Activated T-cell treated with anti-CD3 and anti-CD28 coated beads, Interleukin-2, amount 50 U/mL, for 4 hours (primary cell): ENCODE results near the gene ARL5A. TPM values are rescaled to one million over a fixed set of nuclear protein-coding genes. Genes with fewer than 3 reads are reported as not detected.
"Not testable (repeated sequence)": the region's sequence is repeated elsewhere in the genome, so short reads cannot be mapped to it uniquely, and the experiment has no call there.

Experiments used
- ATAC-seq, 2 donors: fragments of 200-7000 bp; cut with Tn5 transposase; one replicate each; pipeline ENCODE4 v1.10.0; 2021
- DNase-seq: peaks from one replicate; pipeline ENCODE4 v3.0.0-alpha.2; 2020
- H3K27me3 Mint-ChIP-seq: one replicate; pipeline ENCODE4 v1.8.0; 2021; ENCODE audit warnings: low read depth, mixed read lengths
- H3K36me3 Mint-ChIP-seq: one replicate; pipeline ENCODE4 v1.8.0; 2022; ENCODE audit warnings: mixed read lengths; ENCODE audit not compliant: insufficient read depth
- H3K4me1 Mint-ChIP-seq: one replicate; pipeline ENCODE4 v1.8.0; 2021; ENCODE audit warnings: low read depth, mixed read lengths
- H3K4me3 Mint-ChIP-seq: one replicate; pipeline ENCODE4 v1.8.0; 2021; ENCODE audit warnings: mild to moderate bottlenecking, moderate library complexity, mixed read lengths
- H3K9me3 Mint-ChIP-seq: one replicate; pipeline ENCODE4 v1.8.0; 2021; ENCODE audit warnings: mixed read lengths
- total RNA-seq, 3 donors: library from RNA; stranded (reverse); gene quantifications; one replicate each; pipeline ENCODE4 v1.2.1, GENCODE V29; 2021

ARL5A gene
- total RNA-seq, 3 donors from 2014 or later = 68.7 to 83.1 (median 81.2) TPM

DNA sequence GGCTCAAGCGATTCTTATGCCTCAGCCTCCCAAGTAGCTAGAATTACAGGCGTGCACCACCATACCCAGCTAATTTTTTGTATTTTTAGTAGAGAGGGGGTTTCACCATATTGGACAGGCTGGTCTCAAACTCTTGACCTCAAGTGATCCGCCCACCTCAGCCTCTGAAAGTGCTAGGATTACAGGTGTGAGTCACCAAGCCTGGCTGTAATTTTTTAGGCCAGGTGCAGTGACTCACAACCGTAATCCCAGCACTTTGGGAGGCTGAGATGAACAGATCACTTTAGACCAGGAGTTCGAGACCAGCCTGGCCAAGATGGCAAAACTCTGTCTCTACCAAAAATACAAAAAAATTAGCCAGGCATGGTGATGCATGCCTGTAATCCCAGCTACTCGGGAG, 33.8 kb downstream of the ARL5A start:
- H3K4me1 Mint-ChIP-seq, H3K27me3 Mint-ChIP-seq, DNase-seq, H3K4me3 Mint-ChIP-seq, H3K9me3 Mint-ChIP-seq, ATAC-seq: not testable (repeated sequence)
- H3K36me3 Mint-ChIP-seq = peaks cover 21% of the 10 kb centered on the region

- no peak for ATAC-seq
- no peak for DNase-seq
- no peaks in the 10 kb centered on the region for H3K27me3 Mint-ChIP-seq
- no peaks in the 10 kb centered on the region for H3K9me3 Mint-ChIP-seq
- H3K36me3 Mint-ChIP-seq = peaks cover 22% of the 10 kb centered on the region
- no peaks in the 10 kb centered on the region for H3K4me1 Mint-ChIP-seq
- H3K4me3 Mint-ChIP-seq = no peak overlapping the region
Measured at GRCh38 chr2:151793123-151793522, 35.1 kb downstream of the ARL5A start.

DNA sequence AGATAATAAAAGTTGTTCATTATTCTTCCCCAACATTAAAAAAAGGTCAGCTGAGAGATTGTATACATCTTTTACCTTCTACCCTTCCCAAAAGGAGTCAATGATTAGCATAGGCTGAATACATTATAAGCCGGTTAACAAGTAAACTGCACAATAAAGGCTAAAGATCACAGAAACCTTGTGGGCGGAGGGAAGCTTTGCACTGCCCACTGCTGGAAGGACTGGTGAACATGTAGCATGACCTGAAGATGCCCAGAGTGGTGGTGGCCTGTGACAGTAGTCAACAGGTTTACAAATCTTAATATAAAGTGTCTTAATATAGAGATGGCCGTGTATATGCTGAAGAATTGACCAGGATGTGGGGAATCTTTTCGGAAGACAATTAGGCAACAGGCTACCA, 35.6 kb downstream of the ARL5A start:
- DNase-seq = no peak
- Mint-ChIP-seq H3K4me3 (no peak overlapping the region), H3K36me3 (peaks cover 24% of the 10 kb centered on the region), H3K4me1 (no peaks in the 10 kb centered on the region), H3K27me3 (no peaks in the 10 kb centered on the region), H3K9me3 (no peaks in the 10 kb centered on the region)
- no peak for ATAC-seq

DNA sequence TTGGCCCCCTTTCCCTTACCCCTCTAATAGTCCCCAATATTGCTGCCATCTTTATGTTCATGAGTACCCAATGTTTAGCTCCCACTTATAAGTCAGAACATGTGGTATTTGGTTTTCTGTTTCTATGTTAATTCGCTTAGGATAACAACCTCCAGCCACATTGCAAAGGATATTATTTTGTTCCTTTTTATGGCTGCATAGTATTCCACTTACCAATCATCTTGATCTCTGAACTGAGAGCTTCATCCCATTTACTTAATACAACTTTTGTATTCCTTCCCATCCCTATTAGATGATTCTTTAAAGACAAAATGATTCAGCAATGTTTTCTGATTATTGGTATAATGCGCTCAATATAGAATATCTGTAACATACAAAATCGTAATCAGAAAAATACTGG, 36.7 kb downstream of the ARL5A start:
- Mint-ChIP-seq H3K36me3 (peaks cover 21% of the 10 kb centered on the region), H3K9me3 (no peaks in the 10 kb centered on the region), H3K4me3 (no peak overlapping the region), H3K4me1 (no peaks in the 10 kb centered on the region), H3K27me3 (no peaks in the 10 kb centered on the region)
- no peak for ATAC-seq
- DNase-seq = no peak

GRCh38 chr2:151790689-151791088, 37.5 kb downstream of the ARL5A start:
- Mint-ChIP-seq H3K9me3 (no peaks in the 10 kb centered on the region), H3K36me3 (peaks cover 25% of the 10 kb centered on the region), H3K4me1 (no peaks in the 10 kb centered on the region), H3K4me3 (no peak overlapping the region), H3K27me3 (no peaks in the 10 kb centered on the region)
- DNase-seq = no peak
- no peak for ATAC-seq

- Mint-ChIP-seq H3K27me3 (no peaks in the 10 kb centered on the region), H3K4me3 (no peak overlapping the region), H3K9me3 (no peaks in the 10 kb centered on the region), H3K4me1 (no peaks in the 10 kb centered on the region), H3K36me3 (peaks cover 34% of the 10 kb centered on the region)
- ATAC-seq (no peak), DNase-seq (no peak)
Measured at GRCh38 chr2:151789055-151789834, 39.0 kb downstream of the ARL5A start.

DNA sequence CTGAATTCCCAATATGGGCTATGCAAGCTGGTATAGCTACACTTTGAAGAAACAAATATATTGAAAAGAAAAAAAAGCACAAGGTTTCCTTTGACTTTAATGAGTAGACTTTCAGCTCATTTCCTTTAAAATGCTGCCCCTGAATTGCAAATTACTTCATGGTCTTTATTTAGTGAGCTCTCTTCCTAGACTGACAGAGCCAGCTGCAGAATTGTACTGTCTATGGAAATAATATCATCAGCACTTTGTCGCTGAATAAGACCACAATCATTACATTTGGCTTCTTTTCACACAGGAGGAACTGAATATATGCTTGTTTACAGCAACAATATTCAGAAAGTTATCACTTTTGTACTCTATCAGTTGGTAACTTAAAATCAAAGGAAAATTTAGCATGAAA, 41.7 kb downstream of the ARL5A start:
- Mint-ChIP-seq H3K36me3 (peaks cover 37% of the 10 kb centered on the region), H3K4me3 (no peak overlapping the region), H3K9me3 (no peaks in the 10 kb centered on the region), H3K4me1 (no peaks in the 10 kb centered on the region), H3K27me3 (no peaks in the 10 kb centered on the region)
- DNase-seq (no peak), ATAC-seq (no peak)

DNA sequence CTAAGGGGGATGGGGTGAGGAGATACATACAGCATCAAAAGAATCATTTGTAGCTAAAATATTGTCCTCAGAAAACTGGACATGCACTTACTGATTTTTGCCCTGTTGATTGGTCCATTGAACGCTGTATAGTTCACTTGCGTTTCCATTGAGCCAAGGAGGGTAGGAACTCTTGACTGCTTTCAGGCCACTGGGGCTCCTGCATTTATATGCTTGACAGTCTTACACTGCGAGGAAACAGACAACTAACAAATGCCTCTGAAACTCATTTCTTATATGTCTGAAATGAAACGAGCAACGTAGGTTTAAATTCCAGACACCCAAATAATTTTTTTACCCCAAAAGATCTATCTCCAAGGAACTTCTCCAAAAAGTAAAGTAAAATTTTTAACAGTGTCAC, 42.1 kb downstream of the ARL5A start:
- DNase-seq (no peak), ATAC-seq (no peak)
- Mint-ChIP-seq H3K9me3 (no peaks in the 10 kb centered on the region), H3K27me3 (no peaks in the 10 kb centered on the region), H3K36me3 (peaks cover 38% of the 10 kb centered on the region), H3K4me3 (no peak overlapping the region), H3K4me1 (no peaks in the 10 kb centered on the region)

DNA sequence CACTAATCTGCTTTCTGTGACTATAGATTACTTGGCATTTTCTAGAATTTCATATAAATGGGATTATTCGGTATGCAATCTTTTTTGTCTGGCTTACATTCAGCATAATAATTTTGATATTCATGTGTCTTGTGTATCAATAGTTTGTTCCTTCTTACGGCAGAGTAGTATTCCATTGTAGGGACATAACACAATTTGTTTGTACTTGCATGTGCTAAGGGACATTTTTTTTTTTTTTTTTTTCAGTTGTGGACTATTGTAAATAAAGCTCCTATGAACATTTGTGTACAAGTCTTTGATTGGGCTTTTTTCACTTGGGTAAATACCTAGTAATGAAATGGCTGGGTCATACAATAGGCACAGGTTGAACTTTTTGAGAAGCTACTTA, 45.1 kb downstream of the ARL5A start:
- Mint-ChIP-seq H3K4me1 (no peaks in the 10 kb centered on the region), H3K36me3 (peaks cover 50% of the 10 kb centered on the region), H3K27me3 (no peaks in the 10 kb centered on the region), H3K9me3 (peaks cover 3% of the 10 kb centered on the region), H3K4me3 (no peak overlapping the region)
- no peak for ATAC-seq
- no peak for DNase-seq

DNA sequence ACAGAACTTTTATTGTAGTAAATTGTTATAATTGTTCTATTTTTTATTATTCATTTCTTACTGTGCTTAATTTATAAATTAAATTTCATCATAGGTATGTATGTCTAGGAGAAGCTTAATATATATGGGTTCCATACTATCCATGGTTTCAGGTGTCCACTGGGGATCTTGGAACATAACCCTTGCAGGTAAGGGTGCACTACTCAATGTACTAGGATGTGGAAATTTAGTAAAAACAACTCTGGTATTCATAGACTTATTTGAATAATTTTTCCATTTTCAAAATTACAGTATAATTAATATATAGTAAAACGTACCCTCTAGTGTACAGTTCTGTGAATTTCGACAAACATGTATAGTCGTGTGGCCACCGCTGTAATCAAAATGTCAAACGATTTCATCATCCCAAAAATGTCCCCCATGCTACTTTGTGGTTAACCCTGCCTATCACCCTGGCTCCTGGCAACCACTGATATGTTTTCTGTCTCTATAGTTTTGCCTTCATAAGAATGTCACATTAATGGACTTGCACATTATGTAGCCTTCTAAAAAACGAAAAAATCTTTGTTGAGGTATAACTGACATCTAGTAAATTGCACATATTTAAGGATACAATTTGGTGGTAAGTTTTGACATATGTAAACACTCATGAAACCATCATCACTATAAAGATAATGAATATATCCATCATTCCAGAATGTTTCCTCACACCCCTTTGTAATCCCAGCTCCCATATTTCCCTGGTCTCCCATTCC, 45.7 kb downstream of the ARL5A start:
- no peak overlapping the region for H3K4me3 Mint-ChIP-seq
- peaks cover 50% of the 10 kb centered on the region for H3K36me3 Mint-ChIP-seq
- H3K9me3 Mint-ChIP-seq = peaks cover 3% of the 10 kb centered on the region
- H3K27me3 Mint-ChIP-seq = no peaks in the 10 kb centered on the region
- DNase-seq = no peak
- no peaks in the 10 kb centered on the region for H3K4me1 Mint-ChIP-seq
- no peak for ATAC-seq

DNA sequence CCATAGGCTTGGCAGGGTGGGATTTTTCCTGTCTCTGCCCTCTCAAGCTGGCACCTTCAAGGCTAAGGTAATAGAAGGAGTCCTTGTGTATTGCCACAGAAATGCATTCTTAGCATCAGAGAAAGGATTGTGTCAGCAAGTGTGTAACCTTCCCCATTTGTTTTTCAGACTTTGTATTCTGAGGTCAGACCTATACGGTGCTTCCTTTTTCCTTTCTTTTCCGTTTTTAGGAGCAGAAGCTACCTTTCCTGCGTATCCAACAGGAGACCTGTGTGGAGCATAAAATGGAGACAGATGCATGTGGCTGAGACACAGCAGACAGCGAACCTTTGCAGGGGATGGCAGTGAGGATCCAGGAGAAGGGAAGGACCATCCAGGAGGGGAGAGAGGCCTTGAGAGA, 46.6 kb downstream of the ARL5A start:
- Mint-ChIP-seq H3K4me3 (no peak overlapping the region), H3K4me1 (no peaks in the 10 kb centered on the region), H3K9me3 (peaks cover 3% of the 10 kb centered on the region), H3K27me3 (no peaks in the 10 kb centered on the region), H3K36me3 (peaks cover 56% of the 10 kb centered on the region)
- DNase-seq = no peak
- ATAC-seq = no peak

DNA sequence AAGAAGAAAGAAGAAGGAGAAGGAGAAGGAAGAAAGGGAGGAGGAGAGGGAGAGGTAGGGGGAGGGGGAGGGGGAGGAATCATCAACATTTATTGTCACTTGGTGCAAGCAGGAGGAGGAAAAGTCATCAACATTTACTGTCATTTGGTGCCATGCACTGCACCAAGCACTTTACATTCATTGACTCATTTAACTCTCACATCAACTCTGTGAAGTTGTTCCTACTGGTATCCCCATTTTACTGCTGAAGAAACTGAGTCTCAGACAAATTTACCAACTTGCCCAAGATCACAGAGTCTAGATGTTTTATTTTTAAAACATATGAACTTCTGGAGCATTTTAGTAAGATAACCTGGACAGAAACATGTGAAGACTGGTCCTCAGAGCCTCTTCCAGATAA, 47.3 kb downstream of the ARL5A start:
- no peak for DNase-seq
- no peak overlapping the region for H3K4me3 Mint-ChIP-seq
- ATAC-seq = no peak
- H3K4me1 Mint-ChIP-seq = no peaks in the 10 kb centered on the region
- H3K9me3 Mint-ChIP-seq = peaks cover 3% of the 10 kb centered on the region
- no peaks in the 10 kb centered on the region for H3K27me3 Mint-ChIP-seq
- peaks cover 57% of the 10 kb centered on the region for H3K36me3 Mint-ChIP-seq

DNA sequence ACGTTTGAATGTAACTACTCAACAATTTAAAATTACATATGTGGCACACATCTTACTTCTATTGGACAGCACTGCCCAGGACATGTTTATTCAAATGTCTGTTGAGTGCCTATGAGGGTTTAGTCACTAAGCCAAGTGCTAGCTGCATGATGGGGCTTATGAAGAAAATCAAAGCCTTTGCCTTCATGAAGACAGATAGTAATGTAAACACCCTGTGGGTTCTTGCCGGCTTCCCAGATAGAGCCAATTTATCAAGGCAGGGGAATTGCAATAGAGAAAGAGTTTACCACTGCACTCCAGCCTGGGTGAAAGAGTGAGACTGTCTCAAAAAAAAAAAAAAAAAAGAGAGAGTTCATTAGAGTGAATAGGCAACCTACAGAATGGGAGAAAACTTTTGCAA, 50.3 kb downstream of the ARL5A start:
- no peak overlapping the region for H3K4me3 Mint-ChIP-seq
- no peak for DNase-seq
- peaks cover 45% of the 10 kb centered on the region for H3K36me3 Mint-ChIP-seq
- no peaks in the 10 kb centered on the region for H3K27me3 Mint-ChIP-seq
- peaks cover 7% of the 10 kb centered on the region for H3K4me1 Mint-ChIP-seq
- peaks cover 3% of the 10 kb centered on the region for H3K9me3 Mint-ChIP-seq
- ATAC-seq = no peak

- no peaks in the 10 kb centered on the region for H3K27me3 Mint-ChIP-seq
- peaks cover 3% of the 10 kb centered on the region for H3K9me3 Mint-ChIP-seq
- no peak for ATAC-seq
- peaks cover 42% of the 10 kb centered on the region for H3K36me3 Mint-ChIP-seq
- DNase-seq = no peak
- H3K4me3 Mint-ChIP-seq = no peak overlapping the region
- H3K4me1 Mint-ChIP-seq = peaks cover 7% of the 10 kb centered on the region
Measured at GRCh38 chr2:151777487-151777886, 50.7 kb downstream of the ARL5A start.

GRCh38 chr2:151776367-151776766, 51.9 kb downstream of the ARL5A start:
- no peak for DNase-seq
- Mint-ChIP-seq H3K4me3 (no peak overlapping the region), H3K9me3 (peaks cover 3% of the 10 kb centered on the region), H3K36me3 (peaks cover 42% of the 10 kb centered on the region), H3K4me1 (peaks cover 7% of the 10 kb centered on the region), H3K27me3 (no peaks in the 10 kb centered on the region)
- no peak for ATAC-seq
